GM12878 (cell line): ENCODE results near the gene RNLS. TPM values are rescaled to one million over a fixed set of nuclear protein-coding genes. Genes with fewer than 3 reads are reported as not detected.
A peak's percentile ranks its signal among the peaks of the same experiment; 100 is the strongest.

ENCODE experiments used
- ATAC-seq: fragments of 200-7000 bp; cut with Tn5 transposase; 3 replicates; pipeline ENCODE4 v1.9.1; 2020; ENCODE audit warnings: mild to moderate bottlenecking, moderate library complexity
- BruUV-seq: library from RNA; stranded (reverse); fragments of 400-500 nt; replicated peaks from 2 replicates; lab custom pipeline; 2021; lab: Mats Ljungman, UMichigan
- CTCF ChIA-PET: fragments of 300-600 bp; sonication (Branson Sonifier 250); formaldehyde crosslinking; extraction: SDS; loops from one replicate; lab custom pipeline; 2021; ENCODE audit warnings: inconsistent platforms; lab: Yijun Ruan, JAX
- POLR2A ChIA-PET: fragments of 350-600 bp; formaldehyde crosslinking; extraction: SDS; loops from one replicate; lab custom pipeline; 2021; ENCODE audit warnings: inconsistent platforms; lab: Charles Lee
- RAD21 ChIA-PET: fragments of 300-600 bp; sonication (Branson Sonifier 250); formaldehyde crosslinking; loops from one replicate; lab custom pipeline; 2023; ENCODE audit warnings: antibody characterized with exemption; ENCODE audit not compliant: unreplicated experiment; lab: Charles Lee
- SMC1A ChIA-PET: fragments of 300-600 bp; sonication (Branson Sonifier 250); formaldehyde crosslinking; loops from one replicate; lab custom pipeline; 2023; ENCODE audit not compliant: unreplicated experiment, uncharacterized antibody; lab: Charles Lee
- DNase-seq: peaks from one replicate; pipeline ENCODE4 v3.0.0-alpha.2; 2011; ENCODE audit warnings: low read depth, low spot score
- FAIRE-seq: peaks from 3 replicates; lab custom pipeline; 2011; peaks lifted over from hg19 to GRCh38; lab: Jason Lieb, UNC
- H2AFZ ChIP-seq: 2 replicates; pipeline ENCODE4 v1.6.0; 2011; ENCODE audit warnings: low read depth, low read length, control low read depth; ENCODE audit not compliant: control insufficient read depth
- H3K27ac ChIP-seq: 2 replicates; pipeline ENCODE4 v1.5.1; 2011; ENCODE audit warnings: control low read depth; ENCODE audit not compliant: control insufficient read depth, insufficient read depth
- H3K27me3 ChIP-seq, 2 experiments: replicated peaks in 1 of 2; 2 replicates each; pipeline versions ENCODE4 v1.6.0 to v1.6.1; 2011; ENCODE audit warnings: low read length in 1 of 2; ENCODE audit not compliant: control insufficient read depth in 2 of 2, insufficient read depth in 2 of 2
- H3K36me3 ChIP-seq, 2 experiments: 2 replicates each; pipeline ENCODE4 v1.5.1; 2011; ENCODE audit warnings: low read length in 1 of 2; ENCODE audit not compliant: control insufficient read depth in 2 of 2, insufficient read depth in 2 of 2
- H3K4me1 ChIP-seq: 2 replicates; pipeline ENCODE4 v1.6.1; 2011; ENCODE audit warnings: mild to moderate bottlenecking, low read length, moderate library complexity, mixed read lengths; ENCODE audit not compliant: control insufficient read depth, insufficient read depth
- H3K4me2 ChIP-seq: 2 replicates; pipeline ENCODE4 v1.6.0; 2011; ENCODE audit warnings: control low read depth; ENCODE audit not compliant: control insufficient read depth, insufficient read depth
- H3K4me3 ChIP-seq: fragments of 200-600 bp; sonication (generic); 2 replicates; pipeline ENCODE4 v1.5.1; 2016
- H3K79me2 ChIP-seq: 2 replicates; pipeline ENCODE4 v1.6.0; 2011; ENCODE audit warnings: low read length; ENCODE audit not compliant: control insufficient read depth, insufficient read depth
- H3K9ac ChIP-seq: 2 replicates; pipeline ENCODE4 v1.8.0; 2011; ENCODE audit warnings: low read length, control low read depth, mixed read lengths; ENCODE audit not compliant: control insufficient read depth, insufficient read depth
- H3K9me3 ChIP-seq: replicated peaks from 3 replicates; pipeline ENCODE4 v1.5.1; 2011; ENCODE audit warnings: mild to moderate bottlenecking, low read length; ENCODE audit not compliant: control insufficient read depth, insufficient read depth
- H4K20me1 ChIP-seq: 2 replicates; pipeline ENCODE4 v1.6.0; 2011; ENCODE audit not compliant: control insufficient read depth, insufficient read depth
- CBFB ChIP-seq: IDR thresholded peaks from 2 replicates; pipeline ENCODE4 v1.6.1; 2016; ENCODE audit warnings: antibody characterized with exemption, low read depth
- CHD1 ChIP-seq: IDR thresholded peaks from 2 replicates; pipeline ENCODE4 v1.6.1; 2012; ENCODE audit warnings: low read depth, low read length, improper control_type of control experiment
- CREB1 ChIP-seq: IDR thresholded peaks from 2 replicates; pipeline ENCODE4 v1.6.1; 2012; ENCODE audit warnings: low read depth, mild to moderate bottlenecking, inconsistent platforms
- ETV6 ChIP-seq, 2 experiments: fragments of 450-650 bp in 1 of 2; IDR thresholded peaks in 1 of 2; conservative IDR thresholded peaks in 1 of 2; 2 replicates each; pipeline ENCODE4 v1.6.1; 2014; ENCODE audit warnings: antibody characterized with exemption in 1 of 2, borderline replicate concordance in 1 of 2, low read depth in 1 of 2, mild to moderate bottlenecking in 1 of 2, moderate library complexity in 1 of 2
- GABPA ChIP-seq: IDR thresholded peaks from 2 replicates; pipeline ENCODE4 v1.6.1; 2014; ENCODE audit warnings: antibody characterized with exemption, low read depth, mild to moderate bottlenecking, inconsistent platforms
- MEF2B ChIP-seq: fragments of 450-650 bp; IDR thresholded peaks from 2 replicates; pipeline ENCODE4 v1.6.1; 2018; ENCODE audit warnings: mild to moderate bottlenecking, moderate library complexity; ENCODE audit not compliant: partially characterized antibody, poor library complexity, severe bottlenecking
- MYC ChIP-seq: IDR thresholded peaks from 2 replicates; pipeline ENCODE4 v1.6.1; 2011; ENCODE audit warnings: mild to moderate bottlenecking, low read length, moderate library complexity, inconsistent platforms; ENCODE audit not compliant: insufficient read depth, insufficient replicate concordance, insufficient read length, severe bottlenecking
- NBN ChIP-seq: fragments of 450-650 bp; IDR thresholded peaks from 2 replicates; pipeline ENCODE4 v1.6.1; 2016
- POLR2A ChIP-seq: IDR thresholded peaks from 2 replicates; pipeline ENCODE4 v1.6.1; 2011; ENCODE audit warnings: low read depth, mild to moderate bottlenecking, low read length
- POLR2AphosphoS5 ChIP-seq: IDR thresholded peaks from 2 replicates; pipeline ENCODE4 v1.6.1; 2011; ENCODE audit warnings: mild to moderate bottlenecking, low read length, inconsistent platforms
- RUNX3 ChIP-seq: IDR thresholded peaks from 2 replicates; pipeline ENCODE4 v1.6.1; 2012; ENCODE audit warnings: low read length, inconsistent platforms
- SMC3 ChIP-seq: IDR thresholded peaks from 2 replicates; pipeline ENCODE4 v1.6.1; 2011; ENCODE audit warnings: low read length, improper control_type of control experiment, borderline replicate concordance
- SREBF1 ChIP-seq: IDR thresholded peaks from 2 replicates; pipeline ENCODE4 v1.6.1; 2012; ENCODE audit warnings: mild to moderate bottlenecking, low read length
- SRF ChIP-seq, 2 experiments: IDR thresholded peaks; 2 replicates each; pipeline ENCODE4 v1.6.1; 2011; ENCODE audit warnings: low read depth in 2 of 2, low read length in 2 of 2, mild to moderate bottlenecking in 1 of 2, moderate library complexity in 1 of 2
- STAT1 ChIP-seq: fragments of 450-650 bp; conservative IDR thresholded peaks from 2 replicates; pipeline ENCODE4 v1.6.1; 2014; ENCODE audit warnings: antibody characterized with exemption, mild to moderate bottlenecking
- TBL1XR1 ChIP-seq: IDR thresholded peaks from 2 replicates; pipeline ENCODE4 v1.6.1; 2012; ENCODE audit warnings: low read depth, low read length, improper control_type of control experiment
- ZNF274 ChIP-seq: IDR thresholded peaks from one replicate; pipeline ENCODE4 v1.8.0; 2011; ENCODE audit not compliant: insufficient read length, insufficient read depth
- WGBS: methylation state at CpG from one replicate; pipeline ENCODE4 v1.1.6; 2016; ENCODE audit warnings: low lambda C conversion rate; ENCODE audit not compliant: insufficient replicate concordance, insufficient coverage; ENCODE audit errors: missing lambda C conversion rate; 5-methylcytosine and 5-hydroxymethylcytosine counted together
- in situ Hi-C: fragments of 300-500 bp; cut with MboI; formaldehyde crosslinking; loops from 9 replicates; pipeline ENCODE4 v1.14.3; 2018; ENCODE audit warnings: mixed read lengths
- intact Hi-C: fragments of 100-400 bp; cut with micrococcal nuclease; formaldehyde crosslinking; loops from one replicate; pipeline ENCODE4 v1.14.2; 2022; ENCODE audit not compliant: unreplicated experiment
- polyA plus RNA-seq, 11 experiments: library from polyadenylated mRNA; depleted of rRNA in 4 of 11; unstranded in 6 of 11; stranded (reverse) in 5 of 11; fragments of >200 nt; fragmentation: Nextera tagmentation in 4 of 11; fragmentation: Illumina TruSeq in 1 of 11; extraction: Ambion mirVana in 4 of 11; extraction: Trizol in 1 of 11; gene quantifications; 1 replicate in 1 of 11; 2 replicates in 10 of 11; pipeline versions ENCODE4 v1.2.1 to v1.2.3, GENCODE V29; 2011 to 2016; ENCODE audit warnings: inconsistent platforms in 2 of 11, missing spikeins in 2 of 11, low read depth in 1 of 11
- total RNA-seq, 4 experiments: library from RNA; depleted of rRNA in 3 of 4; stranded (reverse); fragments of >200 nt in 3 of 4; fragmentation: Illumina TruSeq in 1 of 4; extraction: Trizol in 1 of 4; gene quantifications; 2 replicates each; pipeline versions ENCODE4 v1.2.1 to v1.2.3, GENCODE V29; 2013 to 2021
- TF ChIP-seq, protein P1 (sequence below): fragments of 450-650 bp; IDR thresholded peaks from 2 replicates; pipeline ENCODE4 v1.6.1; 2017; ENCODE audit warnings: borderline replicate concordance

RNLS gene
- total and polyA plus RNA-seq, 10 of the 15 experiments (the other 5 are each of a cell fraction or from before 2014, with no cell fraction given) = 3.4 to 6.7 (median 4.6) TPM

DNA sequence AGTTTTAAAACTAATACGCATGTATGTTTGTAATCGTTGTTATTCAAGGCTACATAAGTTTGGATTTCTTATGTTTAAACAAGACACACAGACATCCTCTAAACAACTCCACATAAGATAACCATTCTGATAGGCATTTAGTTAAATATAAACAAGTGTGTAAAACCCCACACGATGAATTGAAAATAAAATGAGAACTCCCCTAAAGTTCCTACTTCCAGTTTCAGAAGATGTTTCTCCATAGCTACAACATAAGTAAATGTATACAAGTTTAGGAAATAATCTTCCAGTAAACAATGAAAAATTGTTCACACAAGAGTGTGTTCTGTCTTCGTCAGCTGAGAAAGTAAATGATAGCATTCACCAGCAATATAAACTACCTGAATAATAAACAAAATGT is 246.8 kb downstream of the RNLS start:
- CTCF ChIA-PET = interaction anchor here (0.5 to 3.3 kb wide), 6 partner anchors 18 to 56 kb away, joined by 3 to 16 read pairs (median 4); no protein-coding TSS in a partner anchor
- no peak overlapping the region; the same call in 1 of the 2 replicates for H3K27ac ChIP-seq
- SMC1A ChIA-PET = interaction anchor here (0.7 to 6.7 kb wide), 10 partner anchors 10 to 1155 kb away, joined by 3 to 73 read pairs (median 4); no protein-coding TSS in a partner anchor
- no peak overlapping the region for H3K9ac ChIP-seq
- H3K4me2 ChIP-seq = peak overlapping the region; percentile 35; the same call in 1 of the 2 replicates
- BruUV-seq = no TSS peak
- ATAC-seq = peak; percentile 61; the same call in 2 of the 3 replicates
- H3K9me3 ChIP-seq = no peaks in the 10 kb centered on the region
- in situ Hi-C loops = no loop called here
- no peaks in the 10 kb centered on the region for H3K27me3 ChIP-seq
- H4K20me1 ChIP-seq = no peaks in the 10 kb centered on the region
- peaks cover 6% of the 10 kb centered on the region; the same call in 1 of the 2 replicates for H3K4me1 ChIP-seq
- FAIRE-seq = no peak
- H3K36me3 ChIP-seq = no peaks in the 10 kb centered on the region
- RAD21 ChIA-PET = interaction anchor here (1.0 to 7.7 kb wide), 6 partner anchors 10 to 228 kb away, joined by 3 to 82 read pairs (median 3); no protein-coding TSS in a partner anchor
- intact Hi-C loops = no loop called here
- H2AFZ ChIP-seq = peak overlapping the region; percentile 31
- no peak for DNase-seq
- POLR2A ChIA-PET = interaction anchor here (0.6 kb wide), 1 partner anchor 51 kb away, joined by 3 read pairs; no protein-coding TSS in a partner anchor
- no peak overlapping the region for H3K4me3 ChIP-seq
- H3K79me2 ChIP-seq = no peaks in the 10 kb centered on the region
- TF ChIP-seq MYC (no peak), ZNF274 (no peak), TBL1XR1 (no peak), NBN (no peak), SMC3 (no peak), SRF (IDR thresholded peaks at IDR 0.05; ENCODE audit: low read depth in 2 of 2, low read length in 2 of 2) (no peak), CBFB (no peak), POLR2AphosphoS5 (no peak), CREB1 (no peak), CHD1 (no peak), ETV6 (conservative IDR thresholded peaks at IDR 0.05 in 1 of 2, IDR thresholded peaks at IDR 0.05 in 1 of 2; ENCODE audit: borderline replicate concordance in 1 of 2, low read depth in 1 of 2) (no peak), SREBF1 (no peak), RUNX3 (no peak), MEF2B (no peak), STAT1 (no peak), GABPA (no peak), POLR2A (no peak)
- TF ChIP-seq, protein P1, sequence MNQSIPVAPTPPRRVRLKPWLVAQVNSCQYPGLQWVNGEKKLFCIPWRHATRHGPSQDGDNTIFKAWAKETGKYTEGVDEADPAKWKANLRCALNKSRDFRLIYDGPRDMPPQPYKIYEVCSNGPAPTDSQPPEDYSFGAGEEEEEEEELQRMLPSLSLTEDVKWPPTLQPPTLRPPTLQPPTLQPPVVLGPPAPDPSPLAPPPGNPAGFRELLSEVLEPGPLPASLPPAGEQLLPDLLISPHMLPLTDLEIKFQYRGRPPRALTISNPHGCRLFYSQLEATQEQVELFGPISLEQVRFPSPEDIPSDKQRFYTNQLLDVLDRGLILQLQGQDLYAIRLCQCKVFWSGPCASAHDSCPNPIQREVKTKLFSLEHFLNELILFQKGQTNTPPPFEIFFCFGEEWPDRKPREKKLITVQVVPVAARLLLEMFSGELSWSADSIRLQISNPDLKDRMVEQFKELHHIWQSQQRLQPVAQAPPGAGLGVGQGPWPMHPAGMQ = no peak
- WGBS = 39% methylated on average over 4 of the region's 4 CpGs
